NCI-H1048 (cell line): ENCODE data around the gene IL21R.

ENCODE experiments used
- DNase-seq: peaks from one replicate; lab custom pipeline; 2025; lab: John Stamatoyannopoulos, UW

IL21R gene

GRCh38 chr16:27486344-27486743 lies 84.4 kb downstream of the IL21R start:
- no peak for DNase-seq

GRCh38 chr16:27486760-27487159 lies 84.8 kb downstream of the IL21R start:
- DNase-seq: no peak

GRCh38 chr16:27489421-27489820 lies 87.4 kb downstream of the IL21R start:
- no peak for DNase-seq

- no peak for DNase-seq
Observed at GRCh38 chr16:27489906-27490305, 87.9 kb downstream of the IL21R start.

- no peak for DNase-seq
Observed at GRCh38 chr16:27491894-27492587, 90.1 kb downstream of the IL21R start.

GRCh38 chr16:27492588-27492979 lies 90.6 kb downstream of the IL21R start:
- no peak for DNase-seq

GRCh38 chr16:27495191-27495590 lies 93.2 kb downstream of the IL21R start:
- no peak for DNase-seq

GRCh38 chr16:27498031-27498825 lies 96.3 kb downstream of the IL21R start:
- no peak for DNase-seq

GRCh38 chr16:27498916-27499658 lies 97.1 kb downstream of the IL21R start:
- no peak for DNase-seq

GRCh38 chr16:27499659-27500055 lies 97.7 kb downstream of the IL21R start:
- no peak for DNase-seq

GRCh38 chr16:27500801-27501200 lies 98.8 kb downstream of the IL21R start:
- DNase-seq: no peak
